Measurements from ENCODE around the gene CYP2A13. TPM values are rescaled to one million over a fixed set of nuclear protein-coding genes. Genes with fewer than 3 reads are reported as not detected.

The CYP2A13 gene
- total and polyA plus RNA-seq, 4 experiments from 2014 or later, result not detected

GRCh38 chr19:41136636-41137455 is 48.6 kb downstream of the CYP2A13 start:
- H3K4me1 Mint-ChIP-seq, result peaks cover 3 to 25% (median 17%) of the 10 kb centered on the region in 4 donors
- intact Hi-C loops (cut with micrococcal nuclease), result no loop called here

DNA sequence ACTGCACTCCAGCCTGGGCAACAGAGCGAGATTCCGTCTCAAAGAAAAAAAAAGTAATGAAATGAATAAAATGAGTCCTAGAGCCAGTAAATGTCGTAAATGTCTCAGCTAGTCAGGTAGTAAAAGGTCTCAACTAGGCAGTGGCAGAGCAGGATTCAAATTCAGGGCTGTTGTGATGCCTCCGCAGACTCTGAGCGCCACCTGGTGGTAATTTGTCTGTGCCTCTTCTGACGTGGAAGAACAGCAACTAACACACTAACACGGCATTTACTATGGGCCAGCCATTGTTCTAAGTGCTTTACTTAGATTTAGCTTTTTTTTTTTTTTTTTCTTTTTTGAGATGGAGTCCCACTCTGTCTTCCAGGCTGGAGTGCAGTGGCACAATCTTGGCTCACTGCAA is 56.2 kb downstream of the CYP2A13 start:
- Mint-ChIP-seq H3K4me3 (no peak overlapping the region), H3K9me3 (peaks cover 0 to 1% (median 0%) of the 10 kb centered on the region in 8 donors), H3K27me3 (peaks cover 6 to 11% of the 10 kb centered on the region in 2 donors), H3K4me1 (peaks cover 0 to 2% (median under 1%) of the 10 kb centered on the region in 4 donors), H3K36me3 (no peaks in the 10 kb centered on the region), H3K27ac (peak overlapping the region in 5 of 7 donors; percentile 39 to 84 (median 81))
- Histone ChIP-seq H3K27ac (ENCODE audit: low read depth, low read length) (no peak overlapping the region), H3K4me1 (ENCODE audit: insufficient read depth, low read length) (no peaks in the 10 kb centered on the region), H3K27me3 (ENCODE audit: insufficient read depth, low read length) (no peaks in the 10 kb centered on the region), H3K9me3 (ENCODE audit: control insufficient read depth in 1 of 2, low read length in 2 of 2) (no peaks in the 10 kb centered on the region), H3K4me3 (ENCODE audit: low read length in 2 of 2) (no peak overlapping the region), H3K36me3 (ENCODE audit: insufficient read depth, low read length) (no peaks in the 10 kb centered on the region)
- intact Hi-C loops (cut with micrococcal nuclease), result loop anchor here (1.0 to 5.0 kb wide), 5 partner anchors 17 to 366 kb away; partner anchors contain the start of gene RAB4B
- ChIA-PET CTCF (ENCODE audit: partially characterized antibody) (interaction anchor here (0.7 to 4.7 kb wide), 26 partner anchors 13 to 539 kb away, joined by 3 to 36 read pairs (median 4); partner anchors contain the start of gene CYP2B6), POLR2A (ENCODE audit: partially characterized antibody) (interaction anchor here (1.0 to 1.7 kb wide), 5 partner anchors 24 to 482 kb away, joined by 3 to 11 read pairs (median 3); partner anchors contain the start of gene RAB4B)
- DNase-seq, result peak; percentile 85 to 88 (median 86)

More at GRCh38 chr19:41136636-41137455, 48.6 kb downstream of the CYP2A13 start:
- Mint-ChIP-seq H3K27ac (peak overlapping the region in 1 of 7 donors; percentile 62), H3K4me3 (peak overlapping the region in 7 of 8 donors; percentile 46 to 95 (median 83)), H3K9me3 (no peaks in the 10 kb centered on the region), H3K36me3 (no peaks in the 10 kb centered on the region), H3K27me3 (peaks cover 0 to 3% of the 10 kb centered on the region in 2 donors)
- Histone ChIP-seq H3K36me3 (ENCODE audit: insufficient read depth, low read length) (no peaks in the 10 kb centered on the region), H3K4me1 (ENCODE audit: insufficient read depth, low read length) (peaks cover 9% of the 10 kb centered on the region), H3K27ac (ENCODE audit: low read depth, low read length) (no peak overlapping the region), H3K4me3 (ENCODE audit: low read length in 2 of 2) (no peak overlapping the region), H3K27me3 (ENCODE audit: insufficient read depth, low read length) (no peaks in the 10 kb centered on the region), H3K9me3 (ENCODE audit: control insufficient read depth in 1 of 2, low read length in 2 of 2) (no peaks in the 10 kb centered on the region)
- DNase-seq, result no peak
- POLR2A ChIA-PET (ENCODE audit: partially characterized antibody), result no interaction called here
- CTCF ChIA-PET (ENCODE audit: partially characterized antibody), result no interaction called here

Other genes starting within 250 kb of the CYP2A13 start
- under 1 TPM in 1 of 2 experiments, not detected in 1; 0.23 TPM for gene CYP2A6, start 238.0 kb upstream of the CYP2A13 start, total RNA-seq
- not detected for gene CYP2A6, start 238.0 kb upstream of the CYP2A13 start, polyA plus RNA-seq
- gene CYP2A7, start 206.2 kb upstream of the CYP2A13 start, total RNA-seq, result not detected
- not detected for gene CYP2A7, start 206.2 kb upstream of the CYP2A13 start, polyA plus RNA-seq
- not detected for gene CYP2B6, start 97.2 kb upstream of the CYP2A13 start, total RNA-seq
- gene CYP2B6, start 97.2 kb upstream of the CYP2A13 start, polyA plus RNA-seq, result not detected
- not detected for gene CYP2F1, start 26.0 kb downstream of the CYP2A13 start, total RNA-seq
- not detected for gene CYP2F1, start 26.0 kb downstream of the CYP2A13 start, polyA plus RNA-seq
- gene CYP2S1, start 104.8 kb downstream of the CYP2A13 start, total RNA-seq, result under 1 TPM; 0.15 to 0.28 TPM
- gene CYP2S1, start 104.8 kb downstream of the CYP2A13 start, polyA plus RNA-seq, result not detected
- gene AXL, start 130.8 kb downstream of the CYP2A13 start, total RNA-seq, result under 1 TPM in 1 of 2 experiments, not detected in 1; 0.32 TPM
- under 1 TPM; 0.10 to 0.29 TPM for gene AXL, start 130.8 kb downstream of the CYP2A13 start, polyA plus RNA-seq
- 100 to 1,000 TPM; 300 TPM for gene HNRNPUL1, start 175.9 kb downstream of the CYP2A13 start, total RNA-seq
- gene HNRNPUL1, start 175.9 kb downstream of the CYP2A13 start, polyA plus RNA-seq, result 100 to 1,000 TPM in 1 of 2 donors, 10 to 100 TPM in 1; 37.8 to 110 TPM
- 10 to 100 TPM; 56.4 to 61.4 TPM for gene CCDC97, start 221.7 kb downstream of the CYP2A13 start, total RNA-seq
- 10 to 100 TPM; 23.2 to 32.3 TPM for gene CCDC97, start 221.7 kb downstream of the CYP2A13 start, polyA plus RNA-seq